ENCODE measurements around the gene ANGPT4. TPM values are rescaled to one million over a fixed set of nuclear protein-coding genes. Genes with fewer than 3 reads are reported as not detected.

The ANGPT4 gene
- total RNA-seq, 1 experiment from 2014 or later, result not detected

- Histone ChIP-seq H3K36me3 (ENCODE audit: control insufficient read depth, insufficient read depth, low read length) (no peaks in the 10 kb centered on the region), H3K4me1 (ENCODE audit: control insufficient read depth, insufficient read depth, low read length) (no peaks in the 10 kb centered on the region; the same call in 1 of the 2 replicates), H3K27me3 (ENCODE audit: control insufficient read depth, insufficient read depth, low read length) (no peaks in the 10 kb centered on the region), H3K27ac (ENCODE audit: low read length) (no peak overlapping the region), H3K9me3 (ENCODE audit: control insufficient read depth, insufficient read depth, low read depth, low read length) (no peaks in the 10 kb centered on the region), H3K4me3 (ENCODE audit: low read depth in 2 of 2, low read length in 2 of 2) (no peak overlapping the region)
- no peak for DNase-seq (ENCODE audit: low read depth, low spot score)
- no peak for ATAC-seq
- intact Hi-C loops (cut with micrococcal nuclease; ENCODE audit: unreplicated experiment) (no loop called here), in situ Hi-C loops (cut with HindIII; ENCODE audit: low pct_unique_long_range_greater_than_20kb, low sequenced_read_pairs) (no loop called here)
- ChIA-PET POLR2A (no interaction called here), CTCF (interaction anchor here (0.7 kb wide), 1 partner anchor 51 kb away, joined by 4 read pairs; no protein-coding TSS in a partner anchor)
- TF ChIP-seq, protein P1, sequence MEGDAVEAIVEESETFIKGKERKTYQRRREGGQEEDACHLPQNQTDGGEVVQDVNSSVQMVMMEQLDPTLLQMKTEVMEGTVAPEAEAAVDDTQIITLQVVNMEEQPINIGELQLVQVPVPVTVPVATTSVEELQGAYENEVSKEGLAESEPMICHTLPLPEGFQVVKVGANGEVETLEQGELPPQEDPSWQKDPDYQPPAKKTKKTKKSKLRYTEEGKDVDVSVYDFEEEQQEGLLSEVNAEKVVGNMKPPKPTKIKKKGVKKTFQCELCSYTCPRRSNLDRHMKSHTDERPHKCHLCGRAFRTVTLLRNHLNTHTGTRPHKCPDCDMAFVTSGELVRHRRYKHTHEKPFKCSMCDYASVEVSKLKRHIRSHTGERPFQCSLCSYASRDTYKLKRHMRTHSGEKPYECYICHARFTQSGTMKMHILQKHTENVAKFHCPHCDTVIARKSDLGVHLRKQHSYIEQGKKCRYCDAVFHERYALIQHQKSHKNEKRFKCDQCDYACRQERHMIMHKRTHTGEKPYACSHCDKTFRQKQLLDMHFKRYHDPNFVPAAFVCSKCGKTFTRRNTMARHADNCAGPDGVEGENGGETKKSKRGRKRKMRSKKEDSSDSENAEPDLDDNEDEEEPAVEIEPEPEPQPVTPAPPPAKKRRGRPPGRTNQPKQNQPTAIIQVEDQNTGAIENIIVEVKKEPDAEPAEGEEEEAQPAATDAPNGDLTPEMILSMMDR (IDR thresholded peaks at IDR 0.05), result no peak
- TF ChIP-seq TCF7L2 (IDR thresholded peaks at IDR 0.05; ENCODE audit: low read depth, low read length), result no peak
- TF ChIP-seq, protein P2, sequence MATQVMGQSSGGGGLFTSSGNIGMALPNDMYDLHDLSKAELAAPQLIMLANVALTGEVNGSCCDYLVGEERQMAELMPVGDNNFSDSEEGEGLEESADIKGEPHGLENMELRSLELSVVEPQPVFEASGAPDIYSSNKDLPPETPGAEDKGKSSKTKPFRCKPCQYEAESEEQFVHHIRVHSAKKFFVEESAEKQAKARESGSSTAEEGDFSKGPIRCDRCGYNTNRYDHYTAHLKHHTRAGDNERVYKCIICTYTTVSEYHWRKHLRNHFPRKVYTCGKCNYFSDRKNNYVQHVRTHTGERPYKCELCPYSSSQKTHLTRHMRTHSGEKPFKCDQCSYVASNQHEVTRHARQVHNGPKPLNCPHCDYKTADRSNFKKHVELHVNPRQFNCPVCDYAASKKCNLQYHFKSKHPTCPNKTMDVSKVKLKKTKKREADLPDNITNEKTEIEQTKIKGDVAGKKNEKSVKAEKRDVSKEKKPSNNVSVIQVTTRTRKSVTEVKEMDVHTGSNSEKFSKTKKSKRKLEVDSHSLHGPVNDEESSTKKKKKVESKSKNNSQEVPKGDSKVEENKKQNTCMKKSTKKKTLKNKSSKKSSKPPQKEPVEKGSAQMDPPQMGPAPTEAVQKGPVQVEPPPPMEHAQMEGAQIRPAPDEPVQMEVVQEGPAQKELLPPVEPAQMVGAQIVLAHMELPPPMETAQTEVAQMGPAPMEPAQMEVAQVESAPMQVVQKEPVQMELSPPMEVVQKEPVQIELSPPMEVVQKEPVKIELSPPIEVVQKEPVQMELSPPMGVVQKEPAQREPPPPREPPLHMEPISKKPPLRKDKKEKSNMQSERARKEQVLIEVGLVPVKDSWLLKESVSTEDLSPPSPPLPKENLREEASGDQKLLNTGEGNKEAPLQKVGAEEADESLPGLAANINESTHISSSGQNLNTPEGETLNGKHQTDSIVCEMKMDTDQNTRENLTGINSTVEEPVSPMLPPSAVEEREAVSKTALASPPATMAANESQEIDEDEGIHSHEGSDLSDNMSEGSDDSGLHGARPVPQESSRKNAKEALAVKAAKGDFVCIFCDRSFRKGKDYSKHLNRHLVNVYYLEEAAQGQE (IDR thresholded peaks at IDR 0.05; ENCODE audit: insufficient read depth in 1 of 2, low read depth in 2 of 2, low read length in 1 of 2), result no peak
- TF ChIP-seq POLR2AphosphoS5 (IDR thresholded peaks at IDR 0.05; ENCODE audit: low read depth, low read length), result no peak
- no peak for TF ChIP-seq SIN3A (IDR thresholded peaks at IDR 0.05; ENCODE audit: borderline replicate concordance, insufficient read depth, low read depth, low read length)
- BruUV-seq (replicated peaks), result no TSS peak
Observed at GRCh38 chr20:961768-962167, 45.6 kb upstream of the ANGPT4 start.

DNA sequence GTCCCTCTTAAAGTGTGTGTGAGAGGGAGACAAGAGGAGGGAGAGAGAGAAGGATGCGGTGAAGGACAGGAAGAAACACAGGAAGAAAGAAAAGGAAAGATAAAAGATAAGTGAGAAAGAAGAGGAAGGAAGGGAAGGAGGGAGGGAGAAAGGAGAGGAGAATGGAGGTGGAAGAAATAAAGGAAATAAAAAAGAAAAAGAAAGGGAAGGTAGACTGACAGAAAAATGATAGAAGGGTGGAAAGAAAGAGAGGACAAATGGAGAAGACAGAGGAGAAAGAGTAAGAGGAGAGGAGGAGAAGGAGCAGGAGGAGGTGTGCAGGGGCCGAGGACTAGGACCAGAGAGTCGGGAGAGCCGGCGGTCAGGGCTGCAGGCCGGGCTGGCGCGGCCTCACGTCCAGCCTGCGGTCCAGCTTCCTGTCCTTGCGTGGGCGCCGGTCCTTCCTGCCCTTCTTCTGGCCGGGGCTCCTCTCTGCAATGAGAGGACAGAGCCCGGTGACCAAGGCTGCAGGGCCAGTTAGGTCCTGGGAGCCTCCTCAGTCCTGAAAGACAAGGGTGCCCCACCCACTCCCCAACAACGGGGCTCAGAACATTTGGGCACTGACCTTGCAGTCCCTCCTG is 44.0 kb upstream of the ANGPT4 start:
- intact Hi-C loops (cut with micrococcal nuclease; ENCODE audit: unreplicated experiment), result loop anchor here (5.0 kb wide), 1 partner anchor 147 kb away; no protein-coding TSS in a partner anchor
- Histone ChIP-seq H3K9me3 (ENCODE audit: control insufficient read depth, insufficient read depth, low read depth, low read length) (no peaks in the 10 kb centered on the region), H3K4me3 (ENCODE audit: low read depth in 2 of 2, low read length in 2 of 2) (no peak overlapping the region), H3K4me1 (ENCODE audit: control insufficient read depth, insufficient read depth, low read length) (no peaks in the 10 kb centered on the region; the same call in 1 of the 2 replicates), H3K36me3 (ENCODE audit: control insufficient read depth, insufficient read depth, low read length) (no peaks in the 10 kb centered on the region), H3K27me3 (ENCODE audit: control insufficient read depth, insufficient read depth, low read length) (0 out of 2 replicates have a peak, but pooled peaks cover 4% of the 10 kb centered on the region), H3K27ac (ENCODE audit: low read length) (no peak overlapping the region)
- POLR2A ChIA-PET, result no interaction called here
- in situ Hi-C loops (cut with HindIII; ENCODE audit: low pct_unique_long_range_greater_than_20kb, low sequenced_read_pairs), result no loop called here
- CTCF ChIA-PET, result no interaction called here
- TF ChIP-seq, protein P2 (IDR thresholded peaks at IDR 0.05; ENCODE audit: insufficient read depth in 1 of 2, low read depth in 2 of 2, low read length in 1 of 2), result no peak
- TF ChIP-seq POLR2AphosphoS5 (IDR thresholded peaks at IDR 0.05; ENCODE audit: low read depth, low read length), result no peak
- DNase-seq (ENCODE audit: low read depth, low spot score) (no peak), ATAC-seq (no peak)
- no TSS peak for BruUV-seq (replicated peaks)
